Renal cortical epithelial cell (primary cell): ENCODE measurements around the gene SCGN. TPM values are rescaled to one million over a fixed set of nuclear protein-coding genes. Genes with fewer than 3 reads are reported as not detected.
"Not testable (repeated sequence)": the region's sequence is repeated elsewhere in the genome, so short reads cannot be mapped to it uniquely, and the experiment has no call there.

ENCODE experiments used
- DNase-seq: peaks from one replicate; pipeline ENCODE4 v3.0.0-alpha.2; 2011; ENCODE audit warnings: low read depth
- total RNA-seq: library from RNA; depleted of rRNA; stranded (reverse); fragments of >200 nt; gene quantifications from 2 replicates; pipeline ENCODE4 v1.2.3, GENCODE V29; 2014

The SCGN gene
- total RNA-seq, 1 donor from 2014 or later, result 0.20 TPM

DNA sequence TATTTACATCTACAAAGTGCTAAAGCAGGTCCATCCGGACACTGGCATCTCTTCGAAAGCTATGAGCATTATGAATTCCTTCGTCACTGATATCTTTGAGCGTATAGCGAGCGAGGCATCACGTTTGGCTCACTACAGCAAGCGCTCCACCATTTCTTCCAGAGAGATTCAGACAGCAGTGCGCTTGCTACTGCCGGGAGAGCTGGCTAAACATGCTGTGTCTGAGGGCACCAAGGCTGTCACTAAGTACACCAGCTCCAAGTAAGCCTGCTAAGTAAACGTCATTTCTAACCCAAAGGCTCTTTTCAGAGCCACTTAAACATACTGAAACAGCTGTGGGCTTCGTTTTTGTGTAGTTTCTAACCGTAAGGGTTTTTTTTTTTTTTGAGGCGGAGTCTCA is 75.0 kb downstream of the SCGN start:
- no peak for DNase-seq

DNA sequence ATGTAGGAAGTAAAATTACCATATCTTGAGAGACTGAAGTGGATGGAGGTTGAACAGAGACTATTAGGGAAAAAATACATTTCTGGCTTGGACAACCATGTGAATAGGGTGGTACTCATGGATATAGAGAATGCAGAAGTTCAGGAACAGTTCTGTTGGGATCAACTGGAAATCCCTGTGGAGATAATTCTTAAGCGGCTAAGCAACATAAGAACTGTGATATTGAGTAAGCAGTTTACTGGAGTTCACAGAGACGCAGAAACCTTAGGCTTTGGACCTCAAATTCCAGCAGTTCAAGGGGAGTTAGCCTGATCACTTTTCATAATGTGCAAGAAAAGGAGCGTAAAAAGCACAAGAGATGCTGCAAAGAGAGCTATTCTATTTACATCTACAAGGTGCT is 78.9 kb downstream of the SCGN start:
- no peak for DNase-seq

DNA sequence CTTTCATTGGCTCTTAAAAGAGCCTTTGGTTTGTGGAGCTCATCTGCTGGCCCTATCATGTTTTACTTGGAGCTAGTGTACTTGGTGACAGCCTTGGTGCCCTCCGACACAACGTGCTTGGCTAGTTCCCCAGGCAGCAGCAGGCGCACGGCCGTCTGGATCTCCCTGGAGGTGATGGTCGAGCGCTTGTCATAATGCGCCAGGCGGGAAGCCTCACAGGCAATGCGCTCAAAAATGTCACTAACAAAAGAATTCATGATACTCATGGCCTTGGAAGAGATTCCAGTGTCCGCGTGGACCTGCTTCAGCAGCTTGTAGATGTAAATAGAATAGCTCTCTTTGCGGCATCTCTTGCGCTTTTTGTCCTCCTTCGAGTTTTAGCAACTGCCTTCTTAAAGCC is 79.7 kb downstream of the SCGN start:
- no peak for DNase-seq

DNA sequence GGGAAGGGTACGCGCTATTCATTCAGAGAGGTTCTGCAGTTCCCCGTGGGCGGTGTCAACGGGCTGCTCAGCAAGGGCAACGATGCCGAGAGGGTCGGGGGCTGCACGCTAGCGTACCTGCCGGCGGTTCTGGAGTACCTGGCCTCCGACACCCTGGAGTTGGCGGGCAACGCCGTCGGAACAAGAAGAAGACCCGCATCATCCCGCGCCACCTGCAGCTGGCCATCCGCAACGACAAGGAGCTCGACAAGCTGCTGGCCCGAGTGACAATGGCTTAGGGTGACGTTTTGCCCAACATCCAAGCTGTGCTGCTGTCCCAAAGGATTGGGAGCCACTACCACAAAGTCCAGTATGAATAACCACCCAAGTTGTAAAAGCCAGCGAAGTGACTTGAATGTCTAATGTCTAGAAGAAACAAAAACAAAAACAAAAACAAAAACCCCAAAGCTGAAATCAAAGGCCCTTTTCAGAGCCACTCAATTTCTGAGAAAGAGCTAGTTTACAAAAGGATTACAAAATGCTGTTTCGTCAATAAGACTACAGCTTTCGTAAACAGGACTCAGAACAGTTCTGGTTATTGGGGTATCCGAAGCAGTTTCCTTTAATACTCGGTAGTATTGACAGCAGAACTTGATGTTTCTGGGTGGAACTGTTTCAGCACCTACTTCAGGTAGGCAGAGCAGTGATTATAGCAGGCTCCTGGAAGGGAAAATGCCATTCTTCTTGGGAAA is 80.6 kb downstream of the SCGN start:
- no peak for DNase-seq

DNA sequence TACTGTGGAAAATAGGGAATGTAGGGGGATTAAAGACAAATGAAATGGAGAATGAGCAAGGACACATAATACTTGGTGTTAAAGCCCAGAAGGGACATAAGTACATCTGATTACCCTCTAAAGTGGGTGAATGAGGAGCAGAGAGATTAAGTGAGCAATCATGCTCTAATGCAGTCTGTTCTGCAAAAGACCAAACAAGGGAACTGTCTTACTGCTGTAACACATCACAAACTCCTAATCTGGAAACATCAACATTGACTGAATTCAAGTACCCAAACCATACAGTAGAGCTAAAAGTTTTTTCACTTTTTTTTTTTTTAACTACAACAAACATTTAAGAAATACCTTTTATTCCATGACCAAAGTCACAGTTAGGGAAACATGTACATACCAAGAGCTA is 83.2 kb downstream of the SCGN start:
- DNase-seq, result no peak

DNA sequence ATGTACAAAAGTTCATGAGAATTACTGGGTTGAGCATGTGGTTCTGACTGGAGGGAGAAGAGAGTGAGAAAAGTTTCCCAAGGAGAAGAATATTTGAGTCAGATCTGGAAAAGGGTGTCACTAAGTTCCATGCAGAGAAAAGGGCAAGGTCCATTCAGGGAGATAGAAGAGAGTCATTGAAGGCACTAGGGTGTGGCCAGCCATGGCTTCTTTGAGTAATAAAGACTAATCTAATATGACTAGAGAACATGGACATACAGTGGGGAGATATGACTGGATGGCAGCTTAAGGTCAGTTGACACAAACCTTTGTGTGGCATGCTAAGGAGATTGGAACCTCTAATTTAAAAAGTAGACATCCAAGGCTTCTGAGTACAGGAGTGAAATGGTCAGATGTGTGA is 91.9 kb downstream of the SCGN start:
- DNase-seq, result peak; percentile 11

DNA sequence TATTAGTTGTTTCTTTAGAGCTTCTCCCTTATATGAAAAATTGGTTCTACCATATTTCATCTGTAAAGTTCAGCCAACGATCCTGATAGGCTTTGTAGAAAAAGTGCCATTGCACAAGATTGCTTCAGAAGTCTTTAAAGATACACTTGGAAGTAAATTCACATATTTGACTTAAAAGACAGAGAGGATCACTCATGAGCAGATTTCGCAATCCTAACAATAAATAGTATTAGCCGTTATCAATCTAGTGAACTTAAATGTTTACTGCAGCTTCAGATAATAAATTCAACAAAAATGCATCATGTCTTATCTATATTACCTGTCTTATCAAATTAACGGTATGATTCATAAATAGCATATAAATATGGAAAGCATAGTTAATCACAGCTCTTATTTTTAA is 93.8 kb downstream of the SCGN start:
- no peak for DNase-seq

DNA sequence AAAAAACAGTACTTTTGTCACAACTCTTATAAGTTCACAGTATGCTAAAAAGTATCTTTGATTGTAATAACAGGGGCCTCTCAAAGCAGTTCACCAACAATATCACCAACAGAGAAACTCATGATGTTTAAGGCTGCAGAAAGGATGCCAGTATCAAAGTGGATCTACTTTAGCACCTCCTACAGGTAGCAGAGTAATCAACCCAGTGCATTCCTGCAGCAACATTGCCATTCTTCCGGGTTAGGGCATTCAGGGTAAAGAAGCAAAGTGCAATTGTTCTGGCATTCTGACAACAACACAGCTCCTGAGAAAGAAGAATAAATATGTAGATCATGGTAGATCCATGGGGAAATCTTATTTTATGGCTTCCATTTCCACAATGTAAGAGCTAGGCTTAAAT is 95.0 kb downstream of the SCGN start:
- no peak for DNase-seq

DNA sequence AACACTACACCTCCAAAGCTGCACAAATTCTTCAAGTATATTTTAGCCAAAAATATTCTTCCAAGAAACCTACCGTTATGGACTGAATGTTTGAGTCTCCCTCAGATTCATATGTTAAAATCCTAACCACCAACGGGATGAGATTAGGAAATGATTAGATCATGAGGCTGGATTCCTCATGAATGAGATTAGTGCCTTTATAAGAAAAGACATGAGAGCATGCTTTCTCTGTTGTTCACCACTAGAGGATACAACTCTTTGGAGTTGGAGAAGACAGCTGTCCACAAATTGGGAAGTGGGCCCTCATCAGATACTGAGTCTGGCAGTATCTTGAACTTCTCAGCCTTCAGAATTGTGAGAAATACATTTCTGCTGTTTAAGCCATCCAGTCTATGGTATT is 95.5 kb downstream of the SCGN start:
- no peak for DNase-seq

DNA sequence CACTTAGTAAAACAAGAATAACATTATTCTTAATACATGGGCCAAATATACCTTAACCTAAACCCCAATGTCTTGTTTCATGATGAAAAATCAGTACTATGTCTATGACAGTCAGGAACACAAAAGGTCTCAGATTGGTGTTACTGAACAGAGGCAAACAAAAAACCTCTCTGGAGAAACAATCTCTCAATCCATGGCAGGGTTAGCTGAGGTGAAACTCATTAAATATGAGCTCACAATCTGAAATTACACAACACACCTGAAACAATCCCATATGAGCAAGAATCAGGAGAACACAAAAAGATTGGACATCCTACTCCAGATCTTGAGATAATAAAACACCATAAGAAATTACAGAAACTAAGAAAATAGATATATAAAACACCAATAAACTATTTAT is 96.0 kb downstream of the SCGN start:
- DNase-seq, result peak; percentile 19

DNA sequence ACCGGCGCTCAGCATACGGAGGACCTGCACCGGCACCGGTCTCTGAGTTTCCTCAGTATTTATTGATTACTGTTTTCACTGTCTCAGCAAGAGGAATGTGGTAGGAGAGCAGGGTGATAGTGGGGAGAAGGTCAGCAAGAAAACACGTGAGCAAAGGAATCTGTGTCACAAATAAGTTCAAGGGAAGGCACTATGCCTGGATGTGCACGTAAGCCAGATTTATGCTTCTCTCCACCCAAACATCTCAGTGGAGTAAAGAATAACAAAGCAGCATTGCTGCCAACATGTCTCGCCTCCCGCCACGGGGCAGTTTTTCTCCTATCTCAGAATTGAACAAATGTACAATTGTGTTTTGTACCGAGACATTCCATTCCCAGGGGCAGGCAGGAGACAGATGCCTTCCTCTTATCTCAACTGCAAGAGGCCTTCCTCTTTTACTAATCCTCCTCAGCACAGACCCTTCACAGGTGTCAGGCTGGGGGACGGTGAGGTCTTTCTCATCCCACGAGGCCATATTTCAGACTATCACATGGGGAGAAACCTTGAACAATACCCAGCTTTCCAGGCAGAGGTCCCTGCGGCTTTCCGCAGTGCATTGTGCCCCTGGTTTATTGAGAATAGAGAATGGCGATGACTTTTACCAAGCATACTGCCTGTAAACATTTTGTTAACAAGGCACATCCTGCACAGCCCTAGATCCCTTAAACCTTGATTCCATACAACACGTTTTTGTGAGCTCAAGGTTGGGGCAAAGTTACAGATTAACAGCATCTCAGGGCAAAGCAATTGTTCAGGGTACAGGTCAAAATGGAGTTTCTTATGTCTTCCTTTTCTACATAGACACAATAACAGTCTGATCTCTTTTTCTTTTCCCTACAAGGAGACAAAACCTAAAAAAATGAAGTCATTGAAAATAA is 96.8 kb downstream of the SCGN start:
- not testable (repeated sequence) for DNase-seq

DNA sequence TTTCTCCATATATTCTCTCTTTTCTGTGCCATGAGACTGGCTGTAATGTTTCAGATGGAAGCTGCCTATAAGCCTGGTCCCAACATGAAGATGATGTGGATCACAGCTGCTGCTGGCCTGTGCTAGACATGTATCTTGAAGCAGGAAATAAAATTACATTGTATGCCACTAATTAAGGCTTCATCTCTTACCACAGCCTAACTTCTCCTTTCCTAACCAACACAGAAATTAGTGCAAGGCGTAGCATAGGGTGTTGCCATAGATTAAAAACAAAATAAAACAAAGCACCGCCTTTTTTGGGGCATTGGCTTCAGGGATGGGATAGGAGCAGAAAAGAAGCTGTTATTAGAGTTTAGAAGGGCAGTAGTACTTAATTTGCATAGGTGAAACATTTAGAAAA is 97.8 kb downstream of the SCGN start:
- no peak for DNase-seq

DNA sequence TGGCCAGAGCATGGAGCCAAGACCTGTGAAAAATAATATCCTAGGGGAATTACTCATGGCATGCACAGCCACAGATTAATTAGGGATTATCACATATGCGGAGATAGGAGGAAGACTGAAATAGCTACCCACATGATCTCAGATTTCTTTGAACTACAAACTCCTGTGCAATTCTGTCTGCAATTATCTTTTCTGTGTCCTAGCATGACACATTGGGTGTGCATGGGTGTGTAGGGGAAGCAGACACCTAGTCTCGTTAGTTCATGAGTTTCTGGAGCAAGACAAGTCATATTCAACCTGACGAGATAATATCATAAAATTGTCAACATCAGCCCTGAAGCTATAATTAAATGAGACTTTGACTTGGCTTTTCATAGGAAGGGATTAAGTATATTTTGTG is 98.9 kb downstream of the SCGN start:
- no peak for DNase-seq

Other genes starting within 250 kb of the SCGN start
- 4.8 TPM in 1 of 2 replicates, not detected in the other for gene SLC17A4, start 102.5 kb downstream of the SCGN start, total RNA-seq
- 7.6 and 18.4 TPM in 2 replicates for gene SLC17A1, start 179.8 kb downstream of the SCGN start, total RNA-seq
- 5.6 and 30.0 TPM in 2 replicates for gene SLC17A3, start 222.0 kb downstream of the SCGN start, total RNA-seq